K562 (cell line): ENCODE results near the gene COQ5. TPM values are rescaled to one million over a fixed set of nuclear protein-coding genes. Genes with fewer than 3 reads are reported as not detected.
A peak's percentile ranks its signal among the peaks of the same experiment; 100 is the strongest.

Experiments
- ATF7 ChIP-seq: fragments of 450-650 bp; IDR thresholded peaks from 2 replicates; pipeline ENCODE4 v1.7.1; 2014; ENCODE audit warnings: mild to moderate bottlenecking, moderate library complexity
- CEBPG ChIP-seq, 3 experiments: fragments of 200-800 bp in 1 of 3; sonication (Bioruptor generic) in 1 of 3; sonication (generic) in 1 of 3; formaldehyde crosslinking in 1 of 3; IDR thresholded peaks in 2 of 3; conservative IDR thresholded peaks in 1 of 3; 2 replicates each; pipeline versions ENCODE4 v1.6.1 to v1.8.0; 2016 to 2022; ENCODE audit warnings: missing compliant biosample characterization in 2 of 3, missing genetic modification characterization in 2 of 3, mild to moderate bottlenecking in 1 of 3, missing genetic modification reagents in 1 of 3
- EGR1 ChIP-seq: fragments of 450-650 bp; conservative IDR thresholded peaks from 2 replicates; pipeline ENCODE4 v1.6.1; 2017; ENCODE audit warnings: mild to moderate bottlenecking
- GTF2E2 ChIP-seq: fragments of 200-800 bp; sonication (Bioruptor generic); IDR thresholded peaks from 2 replicates; pipeline ENCODE4 v1.6.1; 2016; ENCODE audit warnings: missing genetic modification characterization, missing compliant biosample characterization
- IRF2 ChIP-seq: sonication (generic); formaldehyde crosslinking; IDR thresholded peaks from 2 replicates; pipeline ENCODE4 v1.8.1; 2022; ENCODE audit warnings: mild to moderate bottlenecking, missing genetic modification reagents
- JUN ChIP-seq, 2 experiments: sonication (generic) in 1 of 2; formaldehyde crosslinking in 1 of 2; IDR thresholded peaks; 2 replicates each; pipeline versions ENCODE4 v1.6.1 to v1.8.0; 2012 to 2022; ENCODE audit warnings: borderline replicate concordance in 2 of 2, mild to moderate bottlenecking in 2 of 2, improper control_type of control experiment in 1 of 2, low read depth in 1 of 2, low read length in 1 of 2, missing genetic modification reagents in 1 of 2
- MAFF ChIP-seq: IDR thresholded peaks from 2 replicates; pipeline ENCODE4 v1.6.1; 2012; ENCODE audit warnings: low read length, improper control_type of control experiment
- MEF2A ChIP-seq: IDR thresholded peaks from 2 replicates; pipeline ENCODE4 v1.6.1; 2011; ENCODE audit warnings: low read depth, mild to moderate bottlenecking, low read length, moderate library complexity; ENCODE audit not compliant: control insufficient read depth
- MLX ChIP-seq, 2 experiments: fragments of 450-650 bp in 1 of 2; sonication (generic) in 1 of 2; formaldehyde crosslinking; conservative IDR thresholded peaks; 2 replicates each; pipeline versions ENCODE4 v1.4.0 to v1.8.1; 2020 to 2022; ENCODE audit warnings: mild to moderate bottlenecking in 1 of 2, missing genetic modification reagents in 1 of 2
- SP1 ChIP-seq: sonication (generic); formaldehyde crosslinking; IDR thresholded peaks from 2 replicates; pipeline ENCODE4 v1.8.1; 2022; ENCODE audit warnings: mild to moderate bottlenecking, missing genetic modification reagents
- SPI1 ChIP-seq: IDR thresholded peaks from 2 replicates; pipeline ENCODE4 v1.6.1; 2011; ENCODE audit warnings: low read depth, low read length, control low read depth, borderline replicate concordance
- TFAM ChIP-seq: fragments of 250-450 bp; sonication (Bioruptor Pico); conservative IDR thresholded peaks from 2 replicates; pipeline ENCODE4 v1.5.0; 2021; ENCODE audit warnings: mild to moderate bottlenecking, moderate library complexity
- ZNF146 ChIP-seq: IDR thresholded peaks from one replicate; pipeline ENCODE4 v1.6.1; 2018; ENCODE audit warnings: missing compliant biosample characterization; ENCODE audit not compliant: unreplicated experiment
- ZSCAN29 ChIP-seq: fragments of 450-650 bp; IDR thresholded peaks from 2 replicates; pipeline ENCODE4 v1.6.1; 2017
- polyA plus RNA-seq, 8 experiments: library from polyadenylated mRNA; depleted of rRNA in 4 of 8; stranded (reverse) in 5 of 8; unstranded in 3 of 8; fragments of >200 nt; fragmentation: Nextera tagmentation in 2 of 8; fragmentation: Illumina TruSeq in 1 of 8; extraction: Ambion mirVana in 2 of 8; extraction: Trizol in 1 of 8; gene quantifications; 2 replicates each; pipeline versions ENCODE4 v1.2.1 to v1.2.3, GENCODE V29; 2011 to 2014; ENCODE audit warnings: inconsistent platforms in 1 of 8, missing spikeins in 1 of 8
- total RNA-seq, 7 experiments: library from RNA; depleted of rRNA in 6 of 7; stranded (reverse); fragments of >200 nt in 6 of 7; fragmentation: Illumina TruSeq in 2 of 7; extraction: Trizol in 2 of 7; gene quantifications; 2 replicates each; pipeline versions ENCODE4 v1.2.1 to v1.2.3, GENCODE V29; 2011 to 2021; ENCODE audit warnings: low replicate concordance in 1 of 7
- TF ChIP-seq, protein P1 (sequence below): fragments of 450-650 bp; IDR thresholded peaks from 2 replicates; pipeline ENCODE4 v1.6.1; 2017; ENCODE audit warnings: antibody characterized with exemption
- TF ChIP-seq, protein P2 (sequence below): fragments of 450-650 bp; IDR thresholded peaks from 2 replicates; pipeline ENCODE4 v1.6.1; 2017; ENCODE audit warnings: mild to moderate bottlenecking, moderate library complexity
- TF ChIP-seq, protein P3 (sequence below): sonication (generic); formaldehyde crosslinking; IDR thresholded peaks from 2 replicates; pipeline ENCODE4 v1.9.0; 2022; ENCODE audit warnings: mild to moderate bottlenecking, missing genetic modification reagents
- TF ChIP-seq, protein P4 (sequence below): fragments of 450-650 bp; formaldehyde crosslinking; IDR thresholded peaks from 2 replicates; pipeline ENCODE4 v1.4.0; 2020; ENCODE audit warnings: mild to moderate bottlenecking, moderate library complexity
- TF ChIP-seq, protein P5 (sequence below): fragments of 450-650 bp; formaldehyde crosslinking; conservative IDR thresholded peaks from 2 replicates; pipeline ENCODE4 v1.4.0; 2022; ENCODE audit warnings: mild to moderate bottlenecking, missing genetic modification characterization

COQ5 gene
- total and polyA plus RNA-seq, 9 of the 15 experiments (the other 6 are each of a cell fraction or from before 2014, with no cell fraction given), result 19.2 to 59.7 (median 30.4) TPM

DNA sequence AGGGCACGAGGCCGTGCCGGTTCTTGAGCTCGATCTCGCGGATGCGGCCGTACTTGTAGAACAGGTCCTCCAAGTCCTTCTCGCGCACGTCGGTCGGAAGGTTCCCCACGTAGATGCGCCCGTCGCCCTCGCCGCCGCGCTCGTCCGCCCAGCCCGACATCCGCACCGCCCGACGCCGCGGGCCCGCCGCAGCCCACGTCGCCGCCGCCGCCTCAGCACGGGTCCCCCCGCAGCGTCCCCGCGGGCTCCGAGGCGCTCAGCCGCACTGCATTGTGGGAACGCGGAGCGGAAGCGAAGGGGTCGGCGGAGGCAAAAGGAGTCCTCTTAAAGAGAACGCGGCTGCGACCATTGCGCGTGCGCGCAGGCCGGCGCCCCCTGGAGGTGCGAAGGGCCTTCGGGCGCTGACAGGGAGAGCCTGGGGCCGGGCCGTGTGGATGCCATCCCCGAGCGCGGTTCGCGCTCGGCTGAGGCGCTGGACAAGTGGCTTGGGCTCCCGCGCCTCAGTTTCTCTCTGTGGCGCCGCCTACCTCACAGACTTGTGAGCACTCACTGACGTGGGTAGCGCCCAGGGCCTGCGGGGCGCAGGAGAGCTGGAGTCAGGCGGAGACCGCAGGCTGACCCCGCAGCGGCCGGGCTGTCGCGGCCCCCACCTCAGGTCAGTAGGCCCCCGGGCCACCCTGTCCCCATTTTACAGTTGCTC is 59.4 kb downstream of the COQ5 start, which contains the start of gene SRSF9 (continued):
- TF ChIP-seq, protein P1, sequence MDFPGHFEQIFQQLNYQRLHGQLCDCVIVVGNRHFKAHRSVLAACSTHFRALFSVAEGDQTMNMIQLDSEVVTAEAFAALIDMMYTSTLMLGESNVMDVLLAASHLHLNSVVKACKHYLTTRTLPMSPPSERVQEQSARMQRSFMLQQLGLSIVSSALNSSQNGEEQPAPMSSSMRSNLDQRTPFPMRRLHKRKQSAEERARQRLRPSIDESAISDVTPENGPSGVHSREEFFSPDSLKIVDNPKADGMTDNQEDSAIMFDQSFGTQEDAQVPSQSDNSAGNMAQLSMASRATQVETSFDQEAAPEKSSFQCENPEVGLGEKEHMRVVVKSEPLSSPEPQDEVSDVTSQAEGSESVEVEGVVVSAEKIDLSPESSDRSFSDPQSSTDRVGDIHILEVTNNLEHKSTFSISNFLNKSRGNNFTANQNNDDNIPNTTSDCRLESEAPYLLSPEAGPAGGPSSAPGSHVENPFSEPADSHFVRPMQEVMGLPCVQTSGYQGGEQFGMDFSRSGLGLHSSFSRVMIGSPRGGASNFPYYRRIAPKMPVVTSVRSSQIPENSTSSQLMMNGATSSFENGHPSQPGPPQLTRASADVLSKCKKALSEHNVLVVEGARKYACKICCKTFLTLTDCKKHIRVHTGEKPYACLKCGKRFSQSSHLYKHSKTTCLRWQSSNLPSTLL, result no peak
- TF ChIP-seq, protein P2, sequence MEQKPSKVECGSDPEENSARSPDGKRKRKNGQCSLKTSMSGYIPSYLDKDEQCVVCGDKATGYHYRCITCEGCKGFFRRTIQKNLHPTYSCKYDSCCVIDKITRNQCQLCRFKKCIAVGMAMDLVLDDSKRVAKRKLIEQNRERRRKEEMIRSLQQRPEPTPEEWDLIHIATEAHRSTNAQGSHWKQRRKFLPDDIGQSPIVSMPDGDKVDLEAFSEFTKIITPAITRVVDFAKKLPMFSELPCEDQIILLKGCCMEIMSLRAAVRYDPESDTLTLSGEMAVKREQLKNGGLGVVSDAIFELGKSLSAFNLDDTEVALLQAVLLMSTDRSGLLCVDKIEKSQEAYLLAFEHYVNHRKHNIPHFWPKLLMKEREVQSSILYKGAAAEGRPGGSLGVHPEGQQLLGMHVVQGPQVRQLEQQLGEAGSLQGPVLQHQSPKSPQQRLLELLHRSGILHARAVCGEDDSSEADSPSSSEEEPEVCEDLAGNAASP, result no peak
- TF ChIP-seq SP1 (peak; percentile 73), CEBPG (CRISPR knock-in tag; IDR thresholded peaks at IDR 0.05) (no peak), CEBPG (tag; conservative IDR thresholded peaks at IDR 0.05 in 1 of 2, IDR thresholded peaks at IDR 0.05 in 1 of 2) (no peak), IRF2 (CRISPR knock-in tag) (no peak), ZNF146 (CRISPR knock-in tag) (no peak), GTF2E2 (tag) (no peak), JUN (IDR thresholded peaks at IDR 0.05; ENCODE audit: borderline replicate concordance, low read depth, low read length) (no peak), JUN (CRISPR knock-in tag; IDR thresholded peaks at IDR 0.05; ENCODE audit: borderline replicate concordance) (no peak), MLX (CRISPR knock-in tag; conservative IDR thresholded peaks at IDR 0.05) (no peak), TFAM (CRISPR knock-in tag) (no peak), EGR1 (no peak), MAFF (no peak), ATF7 (peak; percentile 77), MEF2A (no peak), ZSCAN29 (peak; percentile 72; the same call in 1 of the 2 replicates), SPI1 (0 out of 2 replicates have a peak, but pooled peaks have one; percentile 47)
- TF ChIP-seq, protein P3, sequence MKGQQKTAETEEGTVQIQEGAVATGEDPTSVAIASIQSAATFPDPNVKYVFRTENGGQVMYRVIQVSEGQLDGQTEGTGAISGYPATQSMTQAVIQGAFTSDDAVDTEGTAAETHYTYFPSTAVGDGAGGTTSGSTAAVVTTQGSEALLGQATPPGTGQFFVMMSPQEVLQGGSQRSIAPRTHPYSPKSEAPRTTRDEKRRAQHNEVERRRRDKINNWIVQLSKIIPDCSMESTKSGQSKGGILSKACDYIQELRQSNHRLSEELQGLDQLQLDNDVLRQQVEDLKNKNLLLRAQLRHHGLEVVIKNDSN (CRISPR knock-in tag), result no peak
- TF ChIP-seq, protein P4, sequence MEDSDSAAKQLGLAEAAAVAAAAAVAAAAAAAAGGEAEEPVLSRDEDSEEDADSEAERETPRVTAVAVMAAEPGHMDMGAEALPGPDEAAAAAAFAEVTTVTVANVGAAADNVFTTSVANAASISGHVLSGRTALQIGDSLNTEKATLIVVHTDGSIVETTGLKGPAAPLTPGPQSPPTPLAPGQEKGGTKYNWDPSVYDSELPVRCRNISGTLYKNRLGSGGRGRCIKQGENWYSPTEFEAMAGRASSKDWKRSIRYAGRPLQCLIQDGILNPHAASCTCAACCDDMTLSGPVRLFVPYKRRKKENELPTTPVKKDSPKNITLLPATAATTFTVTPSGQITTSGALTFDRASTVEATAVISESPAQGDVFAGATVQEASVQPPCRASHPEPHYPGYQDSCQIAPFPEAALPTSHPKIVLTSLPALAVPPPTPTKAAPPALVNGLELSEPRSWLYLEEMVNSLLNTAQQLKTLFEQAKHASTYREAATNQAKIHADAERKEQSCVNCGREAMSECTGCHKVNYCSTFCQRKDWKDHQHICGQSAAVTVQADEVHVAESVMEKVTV, result no peak
- TF ChIP-seq, protein P5, sequence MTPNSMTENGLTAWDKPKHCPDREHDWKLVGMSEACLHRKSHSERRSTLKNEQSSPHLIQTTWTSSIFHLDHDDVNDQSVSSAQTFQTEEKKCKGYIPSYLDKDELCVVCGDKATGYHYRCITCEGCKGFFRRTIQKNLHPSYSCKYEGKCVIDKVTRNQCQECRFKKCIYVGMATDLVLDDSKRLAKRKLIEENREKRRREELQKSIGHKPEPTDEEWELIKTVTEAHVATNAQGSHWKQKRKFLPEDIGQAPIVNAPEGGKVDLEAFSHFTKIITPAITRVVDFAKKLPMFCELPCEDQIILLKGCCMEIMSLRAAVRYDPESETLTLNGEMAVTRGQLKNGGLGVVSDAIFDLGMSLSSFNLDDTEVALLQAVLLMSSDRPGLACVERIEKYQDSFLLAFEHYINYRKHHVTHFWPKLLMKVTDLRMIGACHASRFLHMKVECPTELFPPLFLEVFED (CRISPR knock-in tag), result no peak
